Muscle of arm (tissue), 12 donors: Measurements from ENCODE around the gene PIM3. TPM values are rescaled to one million over a fixed set of nuclear protein-coding genes. Genes with fewer than 3 reads are reported as not detected.

Experiments
- DNase-seq: peaks from one replicate; pipeline ENCODE4 v3.0.0-alpha.2; 2013
- polyA plus RNA-seq, 12 donors: library from polyadenylated mRNA; unstranded; fragments of 120-200 nt; gene quantifications; one replicate each; pipeline ENCODE4 v1.2.1, GENCODE V29; 2013; ENCODE audit not compliant: insufficient read length in 12 of 12

The PIM3 gene
- polyA plus RNA-seq, 12 donors: 9.0 to 28.2 (median 11.3) TPM; not detected in 1

DNA sequence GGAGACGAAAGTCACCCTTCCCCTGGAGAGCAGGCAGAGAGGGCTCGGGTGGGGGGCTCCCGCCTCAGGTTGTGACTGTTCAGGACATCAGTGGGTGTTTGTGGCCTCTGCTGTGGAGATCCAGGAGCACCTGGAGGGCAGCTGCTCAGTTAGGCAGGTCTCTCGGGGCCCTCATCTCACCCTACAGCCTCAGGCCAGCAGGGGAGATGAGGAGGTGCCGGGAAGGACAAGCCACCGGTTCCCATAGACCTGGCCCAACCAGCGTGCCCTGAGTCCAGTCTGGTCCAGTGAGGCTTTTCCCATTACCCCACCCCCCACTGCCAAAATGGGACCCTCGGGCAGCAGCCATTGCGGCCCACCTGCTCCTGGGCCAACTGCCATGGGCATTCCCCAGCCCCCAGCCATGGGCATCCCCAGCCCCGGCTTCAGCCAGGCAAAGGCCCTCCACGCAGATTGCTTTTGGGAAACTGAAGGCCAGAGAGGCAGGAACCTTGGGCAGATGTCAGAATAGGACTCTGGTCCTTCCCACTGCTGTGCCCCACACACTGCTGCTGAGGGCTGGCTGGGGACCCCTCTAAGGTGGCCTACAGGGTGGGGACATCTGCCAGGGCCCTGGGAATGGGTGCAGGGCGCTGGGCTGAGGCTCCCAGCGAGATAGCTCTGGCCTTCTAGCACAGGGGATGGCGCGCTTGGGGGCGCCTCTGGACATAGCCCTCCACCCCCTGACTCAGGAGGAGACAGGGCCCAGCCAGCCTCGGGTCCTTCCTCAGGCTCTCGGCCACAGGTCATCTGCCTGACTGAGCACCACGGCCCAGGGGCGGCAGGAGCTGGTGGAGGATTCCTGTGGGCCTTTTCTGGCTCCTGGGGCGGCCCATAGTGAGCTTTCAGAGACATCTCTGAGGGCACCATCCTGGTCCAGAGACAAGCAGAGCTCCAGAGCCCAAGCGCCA is 4.8 kb downstream of the PIM3 start:
- no peak for DNase-seq

DNA sequence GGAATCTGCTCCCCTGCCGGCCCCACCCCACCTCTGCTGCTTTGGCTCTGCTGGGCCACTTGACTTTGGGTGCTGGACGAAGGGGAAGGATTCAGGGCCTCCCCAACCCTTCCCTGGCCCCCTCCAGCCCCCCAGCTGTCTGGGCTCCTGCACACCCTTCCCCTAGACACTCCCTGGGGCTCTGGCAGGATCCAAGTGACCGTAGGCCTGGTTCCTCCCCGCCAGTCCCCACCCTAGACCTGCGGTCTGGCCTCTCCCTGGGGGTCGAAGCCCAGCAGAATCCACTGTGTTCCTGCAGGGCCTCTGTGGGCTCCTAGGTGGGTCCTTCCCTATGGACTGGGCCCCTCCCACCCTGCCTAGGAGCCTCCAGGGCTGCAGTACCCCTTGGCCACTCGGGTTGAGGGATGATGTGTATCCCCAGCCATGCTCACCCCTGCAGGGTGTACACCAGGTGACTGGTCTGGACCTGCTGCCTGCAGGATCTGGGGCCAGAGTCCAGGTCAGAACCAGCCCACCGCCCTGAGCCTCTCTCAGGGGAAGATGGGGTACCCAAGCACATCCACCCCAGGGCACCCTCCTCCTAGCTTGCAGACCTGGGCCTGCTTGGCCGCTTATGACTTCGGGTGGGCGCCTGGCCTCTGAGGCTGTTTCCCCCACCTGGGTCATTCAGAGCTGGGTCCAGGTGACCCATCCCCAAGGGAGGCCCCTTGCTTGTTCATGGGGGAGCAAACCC is 5.6 kb downstream of the PIM3 start:
- no peak for DNase-seq

DNA sequence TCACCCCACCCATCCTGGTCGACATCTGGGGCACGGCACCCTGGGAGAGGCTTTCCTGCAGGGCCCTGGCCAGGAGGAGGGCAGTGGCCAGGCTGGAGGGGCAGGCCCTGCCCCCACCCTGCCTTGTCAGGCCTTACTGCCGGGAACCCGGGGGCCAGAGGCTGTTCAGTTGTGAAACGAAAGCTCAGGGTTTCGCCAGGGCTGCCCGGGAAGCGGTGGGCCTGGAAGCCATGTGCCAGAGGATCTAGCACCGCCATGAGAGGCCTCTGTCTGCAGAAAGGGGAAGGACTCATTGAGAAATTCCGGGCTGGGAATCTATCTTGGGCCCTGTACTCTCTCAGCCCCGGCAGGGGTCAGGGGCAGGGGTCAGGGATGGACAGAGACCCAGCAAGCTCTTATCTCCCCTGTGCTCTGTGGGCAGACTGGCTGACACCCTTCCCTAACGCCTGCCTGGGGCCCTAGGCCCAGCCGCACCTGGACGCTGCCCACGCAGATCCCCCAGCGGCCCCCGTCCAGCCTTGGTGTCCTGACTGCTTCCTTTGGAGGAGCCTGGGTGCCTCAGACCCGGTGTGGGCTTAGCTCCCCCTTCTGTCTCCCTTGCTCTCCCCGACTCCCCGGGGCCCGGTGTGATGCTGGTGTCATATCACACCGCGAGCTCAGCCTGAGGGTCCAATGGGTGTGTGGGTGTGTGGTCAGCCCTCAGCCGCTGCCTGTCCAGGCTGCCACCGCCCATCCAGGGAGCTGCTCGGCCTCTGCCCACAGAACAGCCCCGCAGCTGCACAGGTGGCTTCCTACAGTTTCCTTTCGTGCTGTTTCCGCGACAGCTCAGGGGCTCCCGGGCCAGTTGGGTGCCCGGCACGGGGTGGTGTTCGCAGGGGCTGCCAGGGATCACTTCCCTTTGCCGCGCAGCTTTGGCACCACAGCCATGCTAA is 6.5 kb downstream of the PIM3 start:
- no peak for DNase-seq

DNA sequence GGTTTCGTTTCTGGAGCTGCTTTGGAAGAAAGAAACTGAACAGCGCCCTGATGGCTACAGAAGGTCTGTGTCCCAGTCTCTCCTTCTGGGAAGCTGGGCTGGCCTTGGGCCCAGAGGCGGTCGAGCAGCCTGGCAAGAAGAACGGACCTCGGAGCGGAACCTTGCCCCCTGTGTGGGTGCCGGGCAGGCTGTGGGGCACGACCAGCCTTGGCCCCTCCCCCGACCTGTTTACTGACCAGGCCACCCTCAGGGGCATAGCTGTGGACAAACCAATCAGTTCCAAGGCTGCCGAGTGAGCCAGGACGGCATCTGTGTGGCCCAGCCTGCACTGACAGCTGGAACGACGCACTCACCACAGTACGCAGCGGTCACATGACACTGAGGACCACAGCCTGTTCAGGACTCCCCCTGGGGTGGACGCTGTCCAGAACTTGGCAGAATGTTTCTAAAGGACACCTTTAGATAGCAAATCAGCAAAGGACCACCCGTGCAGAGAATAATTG is 7.2 kb downstream of the PIM3 start:
- no peak for DNase-seq

DNA sequence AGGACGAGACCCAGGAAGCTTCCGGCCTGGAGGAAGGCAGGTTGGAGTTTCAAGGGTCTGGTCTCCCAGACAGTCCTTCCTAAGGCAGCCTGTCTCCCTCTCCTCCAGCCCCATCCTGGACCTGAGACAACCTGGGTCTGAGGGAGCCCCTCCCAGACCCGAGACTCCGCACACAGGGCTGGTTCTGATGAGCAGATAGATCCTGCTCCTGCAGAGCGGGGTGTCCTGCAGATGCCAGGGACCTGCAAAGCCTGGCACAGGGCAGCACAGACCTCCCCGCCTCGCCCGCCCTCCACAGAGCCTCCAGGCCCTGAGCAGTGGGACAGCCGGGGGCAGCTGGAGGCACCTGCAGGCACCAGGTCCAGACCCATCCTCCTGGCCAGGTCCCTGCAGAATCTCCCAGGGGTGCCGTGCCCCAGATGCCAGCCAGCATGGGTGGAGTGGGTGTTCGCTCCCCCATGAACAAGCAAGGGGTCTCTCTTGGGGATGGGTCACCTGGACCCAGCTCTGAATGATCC is 7.8 kb downstream of the PIM3 start:
- DNase-seq: no peak

DNA sequence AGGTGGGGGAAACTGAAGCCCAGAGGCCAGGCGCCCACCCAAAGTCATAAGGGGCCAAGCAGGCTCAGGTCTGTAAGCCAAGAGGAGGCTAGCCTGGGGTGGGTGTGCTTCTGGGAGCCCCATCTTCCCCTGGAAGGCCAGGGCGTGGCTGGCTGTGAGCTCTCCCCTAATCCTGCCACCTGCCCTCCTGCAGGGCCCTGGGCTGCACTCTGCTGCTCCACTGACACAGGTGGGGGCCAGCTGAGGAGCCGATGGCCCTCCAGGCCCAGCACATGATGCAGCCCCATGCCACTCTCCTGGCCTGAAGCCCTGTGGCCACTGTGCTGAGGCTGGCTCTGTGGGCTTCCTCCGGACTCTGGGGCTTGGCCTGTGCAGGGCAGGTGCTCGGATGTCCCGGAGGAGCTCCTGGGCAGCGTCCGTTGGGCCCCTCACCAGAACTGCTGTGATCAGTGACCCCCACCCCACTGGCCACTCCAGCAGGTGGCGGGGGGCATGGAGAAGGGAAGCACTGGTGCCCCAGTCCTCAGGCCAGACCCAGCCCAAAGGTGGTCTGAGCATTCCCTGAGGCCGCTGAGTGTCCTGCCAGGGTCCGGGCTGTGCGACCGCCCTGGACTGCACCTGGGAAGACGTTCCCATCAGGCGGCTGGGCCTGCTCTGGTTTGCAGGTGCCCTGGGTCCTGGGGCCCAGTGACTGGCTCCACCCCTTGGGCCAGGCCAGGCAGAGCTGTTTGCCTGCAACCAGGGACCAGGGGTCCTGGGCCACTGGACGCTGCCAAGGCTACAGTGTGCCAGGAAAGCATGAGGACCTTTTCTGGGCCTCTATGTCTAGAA is 8.5 kb downstream of the PIM3 start:
- no peak for DNase-seq

DNA sequence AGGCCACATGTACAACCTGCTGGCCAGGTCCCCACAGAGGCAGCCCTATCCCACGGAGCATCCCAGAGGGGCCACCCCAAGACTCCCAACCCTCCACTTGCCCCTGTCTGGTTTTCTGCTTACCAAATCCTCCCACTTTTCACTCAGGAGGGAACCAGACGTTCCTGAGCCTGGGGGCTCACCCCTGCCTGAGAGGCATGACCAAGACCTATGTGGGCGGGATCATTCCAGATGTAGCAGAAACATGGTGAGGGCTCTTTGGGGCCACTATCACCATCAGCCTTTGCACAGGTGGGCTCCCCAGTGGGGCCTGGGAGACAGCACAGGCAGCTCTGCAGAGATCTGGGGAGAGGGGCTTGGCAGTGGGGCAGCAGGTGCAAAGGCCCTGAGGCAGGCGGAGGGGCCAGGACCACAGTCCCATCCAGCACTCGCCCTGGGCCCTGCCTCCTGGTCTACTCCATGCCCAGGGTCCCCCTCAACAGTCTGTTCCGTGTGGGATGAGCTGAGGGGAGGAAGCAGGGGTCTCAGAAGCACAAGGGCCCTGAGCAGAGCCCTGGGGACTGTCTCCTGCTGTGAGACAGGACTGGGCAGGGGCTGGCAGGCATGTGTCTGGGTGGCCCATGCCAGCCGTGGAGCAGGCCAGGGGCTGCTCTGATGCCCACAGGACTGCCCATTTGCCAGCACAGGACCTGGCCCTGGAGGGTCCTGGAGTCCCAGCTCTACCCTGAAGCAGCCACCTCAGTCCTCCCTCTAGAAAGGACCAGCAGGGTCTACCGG is 9.4 kb downstream of the PIM3 start:
- DNase-seq: no peak

DNA sequence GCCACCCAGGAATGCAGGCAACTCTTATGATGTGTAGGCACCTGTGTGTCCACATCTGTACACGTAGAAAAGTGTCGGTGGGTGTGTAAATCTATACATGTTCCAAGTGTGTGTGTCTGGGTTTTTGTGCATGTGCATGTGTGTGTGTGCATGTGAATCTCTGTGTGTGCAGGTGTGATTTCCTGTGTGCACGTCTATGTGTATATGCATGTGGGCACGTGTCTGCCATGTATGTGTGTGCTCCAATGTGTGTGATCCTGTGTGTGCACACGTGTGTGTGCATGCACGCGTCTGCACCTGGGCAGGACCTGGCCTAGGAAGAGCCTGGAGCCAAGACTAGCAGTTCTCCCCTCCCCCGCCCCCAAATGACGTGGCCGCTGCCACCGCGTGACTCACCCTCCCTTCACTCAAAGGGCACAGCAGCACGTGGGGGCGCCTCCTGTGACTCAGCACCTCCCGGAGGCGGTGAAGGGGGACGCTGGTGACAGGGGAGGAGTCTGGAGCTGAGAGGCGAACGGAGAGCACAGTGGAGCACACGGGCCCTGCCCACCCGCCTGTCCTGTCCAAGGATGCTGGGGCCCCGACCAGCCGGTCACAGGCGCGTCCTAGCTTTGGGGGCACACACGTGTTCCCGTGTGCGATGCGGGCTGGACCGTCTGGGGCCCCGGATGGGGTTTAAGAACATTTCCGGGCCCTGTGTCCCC is 10.1 kb downstream of the PIM3 start:
- DNase-seq: peak; percentile 61

DNA sequence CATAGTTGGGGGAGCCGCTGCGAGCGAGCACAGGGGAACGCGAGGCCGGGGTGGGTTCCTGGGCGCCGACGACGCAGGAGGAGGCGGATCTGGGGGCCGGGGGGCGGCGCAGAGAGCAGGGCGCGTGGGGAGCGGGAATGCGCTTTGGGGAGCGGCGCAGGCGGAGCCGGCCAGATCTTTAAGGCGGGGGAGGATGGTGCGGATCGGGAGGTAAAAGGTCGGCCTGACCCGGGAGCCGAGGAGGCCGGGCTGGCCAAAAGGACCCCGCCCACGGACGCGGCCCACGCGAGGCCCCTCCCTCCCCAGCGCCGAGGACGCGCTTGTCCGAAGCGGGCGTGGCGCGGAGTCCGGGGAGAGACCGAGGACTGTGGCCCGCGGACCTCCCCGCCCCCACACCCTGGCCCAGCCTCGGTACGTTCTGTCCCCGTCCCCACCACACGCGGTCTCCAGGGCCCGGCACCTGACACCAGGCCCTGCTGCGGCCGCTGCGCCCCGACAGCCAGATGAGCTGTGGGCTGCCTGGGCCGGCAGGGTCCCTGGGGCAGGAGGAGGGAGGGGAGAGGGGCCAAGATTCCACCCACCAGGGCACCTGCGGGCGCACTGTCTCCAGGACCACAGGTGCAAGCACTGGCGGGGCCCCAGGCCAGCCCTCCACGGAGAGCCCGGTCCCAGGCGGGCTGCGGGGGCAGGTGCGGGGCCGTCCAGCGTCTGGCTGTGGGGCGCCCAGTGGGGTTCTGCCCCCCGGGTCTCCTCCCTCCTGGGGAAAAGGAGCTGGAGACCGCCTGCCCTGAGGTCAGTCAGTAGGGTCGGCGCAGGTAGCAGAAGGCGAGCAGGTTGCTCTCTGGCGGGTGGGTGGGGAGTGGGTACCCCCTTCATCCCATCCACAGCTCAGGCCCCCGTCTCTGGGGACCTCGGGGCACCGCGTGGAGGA is 10.9 kb downstream of the PIM3 start:
- DNase-seq: no peak

DNA sequence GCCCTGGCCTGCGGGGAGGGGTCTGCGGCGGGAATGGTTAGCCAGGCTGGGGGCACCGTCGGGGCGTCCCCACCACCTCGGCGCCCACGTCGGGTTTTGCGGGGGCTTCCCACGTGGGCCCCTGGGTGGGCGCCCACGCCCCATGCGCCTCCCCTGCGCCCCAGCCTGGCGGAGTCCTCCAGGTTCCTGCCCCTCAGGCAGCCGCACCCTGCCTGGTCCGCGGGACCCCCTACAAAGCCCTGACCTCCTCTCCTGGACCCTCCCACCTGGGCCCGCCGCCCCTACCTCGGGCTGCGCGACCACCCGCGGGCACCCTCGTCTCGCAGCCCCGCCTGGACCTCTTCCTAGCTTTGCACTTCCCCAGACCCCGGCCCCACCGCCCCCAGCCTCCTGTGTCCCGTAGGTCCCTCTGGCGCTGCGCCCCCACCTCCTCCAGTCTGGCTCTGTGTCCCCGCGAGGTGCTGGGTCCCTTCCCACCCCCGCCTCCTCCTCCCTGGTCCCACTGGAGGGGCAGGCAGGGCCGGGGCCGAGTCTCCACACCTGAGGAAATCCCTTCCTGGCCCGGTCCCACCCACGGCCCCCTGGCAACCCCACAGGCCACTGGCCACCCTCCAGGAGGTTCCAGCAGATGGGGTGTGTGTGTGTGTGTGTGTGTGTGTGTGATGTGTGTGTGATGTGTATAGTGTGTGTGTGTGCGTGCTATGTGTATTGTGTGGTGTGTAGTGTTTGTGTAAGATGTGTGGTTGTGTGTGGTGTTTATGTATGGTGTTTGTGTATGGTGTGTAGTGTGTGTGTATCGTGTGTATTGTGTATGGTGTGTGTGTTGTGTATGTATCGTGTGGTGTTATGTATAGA is 11.8 kb downstream of the PIM3 start:
- DNase-seq: no peak

DNA sequence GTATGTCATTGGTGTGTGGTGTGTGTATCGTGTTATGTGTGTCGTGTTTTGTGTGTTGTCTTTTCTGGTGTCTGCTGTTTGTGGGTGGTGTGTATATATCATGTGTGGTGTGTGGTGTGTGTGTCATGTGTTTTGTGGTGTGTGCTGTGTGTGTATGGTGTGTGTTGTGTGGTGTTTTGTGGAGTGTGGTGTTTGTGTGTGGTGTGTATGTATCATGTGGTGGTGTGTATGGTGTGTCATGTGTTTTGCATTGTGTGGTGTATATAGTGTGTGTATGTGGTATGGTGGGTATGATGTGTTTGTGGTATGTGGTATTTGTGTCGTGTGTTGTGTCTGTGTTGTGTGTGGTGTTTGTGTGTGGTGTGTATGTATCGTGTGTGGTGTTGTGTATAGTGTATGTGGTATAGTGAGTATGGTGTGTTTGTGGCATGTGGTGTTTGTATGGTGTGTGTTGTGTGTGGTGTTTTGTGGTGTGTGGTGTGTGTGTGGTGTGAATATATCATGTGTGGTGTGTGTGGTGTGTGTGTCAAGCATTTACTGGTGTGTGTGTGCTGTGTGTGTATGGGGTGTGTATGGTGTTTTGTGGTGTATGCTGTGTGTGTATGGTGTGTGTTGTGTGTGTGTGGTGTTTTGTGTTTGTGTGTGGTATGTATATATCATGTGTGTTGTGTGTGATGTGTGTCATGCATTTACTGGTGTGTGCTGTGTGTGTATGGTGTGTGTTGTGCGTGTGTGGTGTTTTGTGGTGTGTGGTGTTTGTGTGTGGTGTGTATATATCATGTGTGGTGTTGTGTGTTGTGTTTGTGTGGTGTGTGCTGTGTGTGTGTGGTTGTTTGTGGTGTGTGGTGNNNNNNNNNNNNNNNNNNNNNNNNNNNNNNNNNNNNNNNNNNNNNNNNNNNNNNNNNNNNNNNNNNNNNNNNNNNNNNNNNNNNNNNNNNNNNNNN is 12.7 kb downstream of the PIM3 start:
- DNase-seq: no peak

DNA sequence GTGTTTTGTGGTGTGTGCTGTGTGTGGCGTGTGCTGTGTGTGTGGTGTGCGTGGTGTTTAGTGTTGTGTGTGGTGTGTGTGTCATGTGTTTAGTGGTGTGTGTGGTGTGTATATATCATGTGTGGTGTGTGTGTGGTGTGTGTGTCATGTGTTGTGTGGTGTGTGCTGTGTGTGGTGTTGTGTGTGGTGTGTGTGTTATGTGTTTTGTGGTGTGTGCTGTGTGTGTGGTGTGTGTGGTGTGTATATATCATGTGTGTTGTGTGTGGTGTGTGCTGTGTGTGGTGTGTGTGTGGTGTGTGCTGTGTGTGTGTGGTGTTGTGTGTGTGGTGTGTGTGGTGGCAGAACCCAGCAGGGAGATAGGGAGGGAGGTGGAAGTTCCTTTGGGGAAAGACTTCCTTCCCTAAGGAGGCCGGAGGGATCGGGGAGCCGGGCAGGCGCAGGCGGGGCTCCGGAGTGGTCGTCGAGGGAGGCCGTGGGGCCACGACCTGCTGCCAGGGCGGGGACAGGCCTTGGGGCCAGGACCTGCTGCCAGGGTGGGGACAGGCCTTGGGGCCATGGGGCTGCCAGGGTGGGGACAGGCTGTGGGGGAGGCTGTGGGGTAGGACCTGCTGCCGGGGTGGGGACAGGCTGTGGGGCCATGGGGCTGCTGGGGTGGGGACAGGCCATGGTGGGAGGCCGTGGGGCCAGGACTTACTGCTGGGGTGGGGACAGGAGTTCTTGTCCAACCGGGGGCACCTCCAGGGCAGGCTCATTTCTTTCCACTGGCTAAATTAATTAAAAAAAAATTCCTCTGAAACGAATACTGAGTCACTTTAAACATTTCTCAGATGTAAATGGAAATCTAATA is 15.2 kb downstream of the PIM3 start:
- no peak for DNase-seq

DNA sequence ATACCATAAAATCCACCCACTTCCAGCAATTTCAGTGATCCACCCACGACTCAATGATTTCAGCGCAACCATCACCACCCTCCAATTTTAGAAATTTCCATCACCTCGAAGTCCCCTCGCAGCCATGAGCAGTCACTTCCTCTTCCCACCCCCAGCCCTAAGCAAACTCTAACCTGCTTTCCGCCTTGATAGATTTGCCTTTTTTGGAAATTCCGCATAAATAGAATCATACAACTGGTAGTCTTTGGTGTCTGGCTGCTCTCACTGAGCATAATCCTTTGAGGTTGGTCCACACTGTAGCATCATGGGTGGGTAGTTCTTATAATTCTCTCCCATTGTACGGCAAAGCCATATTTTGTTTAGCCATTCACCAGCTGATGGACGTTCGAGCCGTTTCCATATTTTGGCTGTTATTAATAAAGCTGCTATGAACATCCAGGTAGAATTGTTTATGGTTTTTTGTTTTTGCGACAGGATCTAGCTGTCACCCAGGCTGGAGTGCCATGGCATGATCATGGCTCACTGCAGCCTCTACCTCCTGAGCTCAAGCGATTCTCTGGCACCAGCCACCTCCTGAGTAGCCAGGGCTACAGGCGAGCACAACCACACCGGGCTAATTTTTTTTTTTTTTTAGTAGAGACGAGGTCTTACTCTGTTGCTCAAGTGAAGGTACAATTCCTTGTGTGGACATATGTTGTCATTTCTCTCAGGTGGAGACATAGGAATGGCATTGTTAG is 16.0 kb downstream of the PIM3 start:
- no peak for DNase-seq

DNA sequence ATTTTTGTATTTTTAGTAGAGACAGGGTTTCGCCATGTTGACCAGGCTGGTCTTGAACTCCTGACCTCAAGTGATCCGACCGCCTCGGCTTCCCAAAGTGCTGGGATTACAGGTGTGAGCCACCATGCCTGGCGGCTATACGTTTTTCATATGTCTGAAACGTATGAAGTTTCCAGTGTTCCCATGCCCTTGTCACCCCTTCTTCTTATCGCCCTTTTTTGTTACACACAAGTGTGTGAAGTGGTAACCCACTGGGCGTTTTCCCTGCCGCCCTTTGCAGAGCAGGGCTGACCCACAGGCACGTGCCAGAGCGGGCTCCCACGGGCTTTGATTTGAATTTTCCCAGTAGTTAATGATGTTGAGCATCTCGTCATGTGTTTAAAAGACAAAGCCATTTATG is 17.0 kb downstream of the PIM3 start:
- no peak for DNase-seq
